Lung (tissue), 12 donors: ENCODE results near the gene TMEM178B. TPM values are rescaled to one million over a fixed set of nuclear protein-coding genes. Genes with fewer than 3 reads are reported as not detected.

ENCODE experiments used
- ATAC-seq: fragments of 200-7000 bp; cut with Tn5 transposase; one replicate; pipeline ENCODE4 v1.9.1; 2020; ENCODE audit warnings: moderate number of reproducible peaks; ENCODE audit not compliant: insufficient read depth, low FRiP score
- DNase-seq, 3 donors: peaks; one replicate each; pipeline ENCODE4 v3.0.0-alpha.2; 2013 to 2017
- H3K27ac ChIP-seq, 2 donors: one replicate each; pipeline ENCODE4 v1.5.1; 2013; ENCODE audit warnings: mild to moderate bottlenecking in 2 of 2, moderate library complexity in 2 of 2, control low read depth in 1 of 2, inconsistent platforms in 1 of 2, low read depth in 1 of 2, low read length in 1 of 2
- H3K27me3 ChIP-seq, 3 donors: one replicate each; pipeline ENCODE4 v1.5.1; 2013; ENCODE audit warnings: low read length in 2 of 3; ENCODE audit not compliant: control insufficient read depth in 3 of 3, insufficient read depth in 3 of 3
- H3K36me3 ChIP-seq, 4 donors: one replicate each; pipeline ENCODE4 v1.5.1; 2013; ENCODE audit warnings: low read length in 4 of 4, mild to moderate bottlenecking in 1 of 4, moderate library complexity in 1 of 4; ENCODE audit not compliant: control insufficient read depth in 4 of 4, insufficient read depth in 4 of 4
- H3K4me1 ChIP-seq, 5 donors: one replicate each; pipeline ENCODE4 v1.5.1; 2013; ENCODE audit warnings: low read length in 5 of 5, mild to moderate bottlenecking in 2 of 5, moderate library complexity in 1 of 5; ENCODE audit not compliant: control insufficient read depth in 5 of 5, insufficient read depth in 5 of 5
- H3K4me3 ChIP-seq: one replicate; pipeline ENCODE4 v1.5.1; 2013; ENCODE audit warnings: mild to moderate bottlenecking, control low read depth, moderate library complexity
- H3K9ac ChIP-seq, 2 donors: one replicate each; pipeline ENCODE4 v1.5.1; 2013; ENCODE audit warnings: low read length in 2 of 2, control low read depth in 1 of 2; ENCODE audit not compliant: insufficient read depth in 1 of 2
- H3K9me3 ChIP-seq, 4 donors: one replicate each; pipeline ENCODE4 v1.5.1; 2013; ENCODE audit warnings: low read length in 3 of 4, mild to moderate bottlenecking in 1 of 4, moderate library complexity in 1 of 4; ENCODE audit not compliant: control insufficient read depth in 4 of 4, insufficient read depth in 3 of 4
- CTCF ChIP-seq: IDR thresholded peaks from 2 replicates; pipeline ENCODE4 v1.5.1; 2012; ENCODE audit warnings: mild to moderate bottlenecking; ENCODE audit errors: control extremely low read depth, extremely low read depth
- WGBS, 2 donors: extraction: QIAGEN DNeasy Blood & Tissue Kit; methylation state at CpG; one replicate each; pipeline ENCODE4 v1.1.7; 2013; 5-methylcytosine and 5-hydroxymethylcytosine counted together
- polyA plus RNA-seq, 2 donors: library from polyadenylated mRNA; stranded (reverse); fragments of 200-250 nt; gene quantifications; one replicate each; pipeline ENCODE4 v1.2.1, GENCODE V29; 2013
- total RNA-seq, 2 donors: library from RNA; depleted of rRNA in 1 of 2; stranded (reverse); fragments of >200 nt in 1 of 2; gene quantifications; one replicate each; pipeline ENCODE4 v1.2.1, GENCODE V29; 2014 to 2021
- donor health status: control.
- donor health status: control.
- donor health status: Bipolar disorder and iron deficiency.
- donor health status: healthy.
- donor health status: DM: yes; HTN: yes; CAD: no.

Gene TMEM178B
- total and polyA plus RNA-seq, 4 donors: 0.04 to 2.4 (median 0.48) TPM

- DNase-seq: no peak
- ATAC-seq: no peak
- WGBS, 2 donors: 80 to 85% methylated on average over 2 of the region's 2 CpGs
- Histone ChIP-seq H3K4me3 (no peak overlapping the region), H3K9ac (no peak overlapping the region), H3K27me3 (peaks cover 0 to 3% (median 2%) of the 10 kb centered on the region in 3 donors), H3K4me1 (no peaks in the 10 kb centered on the region), H3K27ac (no peak overlapping the region), H3K9me3 (peaks cover 0 to 7% (median 0%) of the 10 kb centered on the region in 4 donors), H3K36me3 (no peaks in the 10 kb centered on the region)
- TF ChIP-seq CTCF: no peak
Observed at GRCh38 chr7:141128931-141129330, 55.1 kb downstream of the TMEM178B start.

- WGBS, 2 donors: 76 to 90% methylated on average over 3 of the region's 3 CpGs
- no peaks in the 10 kb centered on the region for H3K4me1 ChIP-seq
- no peak for TF ChIP-seq CTCF
- H3K36me3 ChIP-seq: no peaks in the 10 kb centered on the region
- H3K4me3 ChIP-seq: no peak overlapping the region
- no peak overlapping the region for H3K27ac ChIP-seq
- peaks cover 0 to 2% (median 0%) of the 10 kb centered on the region in 3 donors for H3K27me3 ChIP-seq
- no peak for DNase-seq
- ATAC-seq: no peak
- H3K9me3 ChIP-seq: peaks cover 0 to 4% (median 0%) of the 10 kb centered on the region in 4 donors
- no peak overlapping the region for H3K9ac ChIP-seq
Observed at GRCh38 chr7:141132671-141133070, 58.8 kb downstream of the TMEM178B start.

- no peak overlapping the region for H3K27ac ChIP-seq
- no peaks in the 10 kb centered on the region for H3K36me3 ChIP-seq
- no peak overlapping the region for H3K9ac ChIP-seq
- no peaks in the 10 kb centered on the region for H3K4me1 ChIP-seq
- ATAC-seq (no peak), DNase-seq (no peak)
- TF ChIP-seq CTCF: no peak
- peaks cover 0 to 2% (median 0%) of the 10 kb centered on the region in 3 donors for H3K27me3 ChIP-seq
- 86 to 93% methylated on average over 1 of the region's 1 CpG for WGBS, 2 donors
- no peak overlapping the region for H3K4me3 ChIP-seq
- H3K9me3 ChIP-seq: peaks cover 0 to 4% (median 0%) of the 10 kb centered on the region in 4 donors
Observed at GRCh38 chr7:141133646-141134045, 59.8 kb downstream of the TMEM178B start.

GRCh38 chr7:141142058-141142457, 68.2 kb downstream of the TMEM178B start:
- 91 to 93% methylated on average over 2 of the region's 2 CpGs for WGBS, 2 donors
- no peak for DNase-seq

More at GRCh38 chr7:141142058-141142457, 68.2 kb downstream of the TMEM178B start:
- TF ChIP-seq CTCF: no peak
- no peak for ATAC-seq
- Histone ChIP-seq H3K4me3 (no peak overlapping the region), H3K36me3 (no peaks in the 10 kb centered on the region), H3K27me3 (no peaks in the 10 kb centered on the region), H3K9me3 (peaks cover 0 to 5% (median 3%) of the 10 kb centered on the region in 4 donors), H3K27ac (no peak overlapping the region), H3K9ac (no peak overlapping the region), H3K4me1 (no peaks in the 10 kb centered on the region)
